Neural progenitor cell (in vitro differentiated cells): Measurements from ENCODE around the gene TSPEAR.

Experiments used
- EZH2 ChIP-seq: fragments of 200-600 bp; sonication (generic); IDR thresholded peaks from 2 replicates; pipeline ENCODE4 v1.6.1; 2017; ENCODE audit warnings: antibody characterized with exemption, mild to moderate bottlenecking, moderate library complexity
- EZH2phosphoT487 ChIP-seq: fragments of 200-600 bp; sonication (generic); IDR thresholded peaks from 2 replicates; pipeline ENCODE4 v1.6.1; 2017; ENCODE audit warnings: antibody characterized with exemption
- TF ChIP-seq, protein P1 (sequence below): fragments of 200-600 bp; sonication (generic); IDR thresholded peaks from 2 replicates; pipeline ENCODE4 v1.5.1; 2017; ENCODE audit warnings: antibody characterized with exemption, mild to moderate bottlenecking

GRCh38 chr21:44539991-44540666, 171.2 kb downstream of the TSPEAR start, which contains the start of gene KRTAP10-1:
- TF ChIP-seq, protein P1, sequence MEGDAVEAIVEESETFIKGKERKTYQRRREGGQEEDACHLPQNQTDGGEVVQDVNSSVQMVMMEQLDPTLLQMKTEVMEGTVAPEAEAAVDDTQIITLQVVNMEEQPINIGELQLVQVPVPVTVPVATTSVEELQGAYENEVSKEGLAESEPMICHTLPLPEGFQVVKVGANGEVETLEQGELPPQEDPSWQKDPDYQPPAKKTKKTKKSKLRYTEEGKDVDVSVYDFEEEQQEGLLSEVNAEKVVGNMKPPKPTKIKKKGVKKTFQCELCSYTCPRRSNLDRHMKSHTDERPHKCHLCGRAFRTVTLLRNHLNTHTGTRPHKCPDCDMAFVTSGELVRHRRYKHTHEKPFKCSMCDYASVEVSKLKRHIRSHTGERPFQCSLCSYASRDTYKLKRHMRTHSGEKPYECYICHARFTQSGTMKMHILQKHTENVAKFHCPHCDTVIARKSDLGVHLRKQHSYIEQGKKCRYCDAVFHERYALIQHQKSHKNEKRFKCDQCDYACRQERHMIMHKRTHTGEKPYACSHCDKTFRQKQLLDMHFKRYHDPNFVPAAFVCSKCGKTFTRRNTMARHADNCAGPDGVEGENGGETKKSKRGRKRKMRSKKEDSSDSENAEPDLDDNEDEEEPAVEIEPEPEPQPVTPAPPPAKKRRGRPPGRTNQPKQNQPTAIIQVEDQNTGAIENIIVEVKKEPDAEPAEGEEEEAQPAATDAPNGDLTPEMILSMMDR, result no peak
- TF ChIP-seq EZH2 (no peak), EZH2phosphoT487 (no peak)
